IPS-15b (cell line): ENCODE measurements around the gene ZNF462.
"Not testable (repeated sequence)": the region's sequence is repeated elsewhere in the genome, so short reads cannot be mapped to it uniquely, and the experiment has no call there.

Source experiments
- H3K27me3 ChIP-seq: one replicate; pipeline ENCODE4 v1.6.1; 2013; ENCODE audit warnings: low read length; ENCODE audit not compliant: control insufficient read depth, insufficient read depth
- H3K36me3 ChIP-seq: one replicate; pipeline ENCODE4 v1.6.1; 2013; ENCODE audit warnings: low read length; ENCODE audit not compliant: control insufficient read depth, insufficient read depth
- H3K4me1 ChIP-seq: one replicate; pipeline ENCODE4 v1.6.1; 2013; ENCODE audit warnings: mild to moderate bottlenecking, low read length; ENCODE audit not compliant: control insufficient read depth, insufficient read depth
- H3K4me3 ChIP-seq: one replicate; pipeline ENCODE4 v1.5.1; 2013; ENCODE audit warnings: low read depth, low read length
- H3K9ac ChIP-seq: one replicate; pipeline ENCODE4 v1.6.1; 2013; ENCODE audit warnings: low read depth, mild to moderate bottlenecking, low read length
- H3K9me3 ChIP-seq: one replicate; pipeline ENCODE4 v1.6.1; 2013; ENCODE audit warnings: mild to moderate bottlenecking, low read length; ENCODE audit not compliant: control insufficient read depth, insufficient read depth

ZNF462 gene

GRCh38 chr9:106972082-106972481, 109.1 kb downstream of the ZNF462 start:
- no peaks in the 10 kb centered on the region for H3K9me3 ChIP-seq
- H3K27me3 ChIP-seq = no peaks in the 10 kb centered on the region
- H3K4me1 ChIP-seq = peaks cover 16% of the 10 kb centered on the region
- peaks cover 40% of the 10 kb centered on the region for H3K36me3 ChIP-seq
- H3K4me3 ChIP-seq = no peak overlapping the region
- H3K9ac ChIP-seq = no peak overlapping the region

- Histone ChIP-seq H3K4me1 (peaks cover 15% of the 10 kb centered on the region), H3K9me3 (no peaks in the 10 kb centered on the region), H3K27me3 (no peaks in the 10 kb centered on the region), H3K36me3 (peaks cover 46% of the 10 kb centered on the region), H3K9ac (no peak overlapping the region), H3K4me3 (no peak overlapping the region)
Measured at GRCh38 chr9:106974341-106974740, 111.4 kb downstream of the ZNF462 start.

GRCh38 chr9:106976772-106977171, 113.8 kb downstream of the ZNF462 start:
- Histone ChIP-seq H3K4me3 (no peak overlapping the region), H3K9me3 (no peaks in the 10 kb centered on the region), H3K9ac (no peak overlapping the region), H3K4me1 (no peaks in the 10 kb centered on the region), H3K27me3 (no peaks in the 10 kb centered on the region), H3K36me3 (peaks cover 51% of the 10 kb centered on the region)

GRCh38 chr9:106980551-106981101, 117.7 kb downstream of the ZNF462 start:
- Histone ChIP-seq H3K9me3 (no peaks in the 10 kb centered on the region), H3K36me3 (peaks cover 45% of the 10 kb centered on the region)

GRCh38 chr9:106981396-106982287, 118.7 kb downstream of the ZNF462 start:
- H3K36me3 ChIP-seq = peaks cover 43% of the 10 kb centered on the region

More at GRCh38 chr9:106980551-106981101, 117.7 kb downstream of the ZNF462 start:
- Histone ChIP-seq H3K4me3 (no peak overlapping the region), H3K4me1 (no peaks in the 10 kb centered on the region), H3K27me3 (no peaks in the 10 kb centered on the region), H3K9ac (no peak overlapping the region)

GRCh38 chr9:106982636-106983035, 119.7 kb downstream of the ZNF462 start:
- H3K27me3 ChIP-seq = no peaks in the 10 kb centered on the region
- no peaks in the 10 kb centered on the region for H3K9me3 ChIP-seq
- H3K4me1 ChIP-seq = no peaks in the 10 kb centered on the region
- peaks cover 33% of the 10 kb centered on the region for H3K36me3 ChIP-seq
- H3K4me3 ChIP-seq = no peak overlapping the region
- H3K9ac ChIP-seq = no peak overlapping the region

More at GRCh38 chr9:106981396-106982287, 118.7 kb downstream of the ZNF462 start:
- H3K4me3 ChIP-seq = no peak overlapping the region
- H3K9me3 ChIP-seq = no peaks in the 10 kb centered on the region
- no peaks in the 10 kb centered on the region for H3K4me1 ChIP-seq
- no peak overlapping the region for H3K9ac ChIP-seq
- no peaks in the 10 kb centered on the region for H3K27me3 ChIP-seq

GRCh38 chr9:106983346-106983745, 120.4 kb downstream of the ZNF462 start:
- Histone ChIP-seq H3K4me3 (no peak overlapping the region), H3K27me3 (no peaks in the 10 kb centered on the region)

GRCh38 chr9:106989904-106990303, 126.9 kb downstream of the ZNF462 start:
- not testable (repeated sequence) for H3K9ac ChIP-seq, H3K9me3 ChIP-seq, H3K27me3 ChIP-seq, H3K4me1 ChIP-seq, H3K4me3 ChIP-seq, H3K36me3 ChIP-seq

More at GRCh38 chr9:106983346-106983745, 120.4 kb downstream of the ZNF462 start:
- no peaks in the 10 kb centered on the region for H3K9me3 ChIP-seq
- H3K9ac ChIP-seq = no peak overlapping the region
- no peaks in the 10 kb centered on the region for H3K4me1 ChIP-seq
- H3K36me3 ChIP-seq = peaks cover 34% of the 10 kb centered on the region

- Histone ChIP-seq H3K36me3 (peaks cover 4% of the 10 kb centered on the region), H3K27me3 (no peaks in the 10 kb centered on the region), H3K9ac (no peak overlapping the region), H3K4me1 (no peaks in the 10 kb centered on the region), H3K4me3 (no peak overlapping the region), H3K9me3 (no peaks in the 10 kb centered on the region)
Measured at GRCh38 chr9:106992186-106992585, 129.2 kb downstream of the ZNF462 start.

GRCh38 chr9:106993603-106994002, 130.6 kb downstream of the ZNF462 start:
- no peaks in the 10 kb centered on the region for H3K36me3 ChIP-seq

GRCh38 chr9:106994463-106994862, 131.5 kb downstream of the ZNF462 start:
- no peak overlapping the region for H3K9ac ChIP-seq
- no peaks in the 10 kb centered on the region for H3K4me1 ChIP-seq
- H3K4me3 ChIP-seq = no peak overlapping the region
- H3K9me3 ChIP-seq = no peaks in the 10 kb centered on the region
- no peaks in the 10 kb centered on the region for H3K36me3 ChIP-seq
- no peaks in the 10 kb centered on the region for H3K27me3 ChIP-seq

More at GRCh38 chr9:106993603-106994002, 130.6 kb downstream of the ZNF462 start:
- Histone ChIP-seq H3K9ac (no peak overlapping the region), H3K9me3 (no peaks in the 10 kb centered on the region), H3K27me3 (no peaks in the 10 kb centered on the region), H3K4me3 (no peak overlapping the region), H3K4me1 (no peaks in the 10 kb centered on the region)

GRCh38 chr9:107000218-107000617, 137.3 kb downstream of the ZNF462 start:
- no peaks in the 10 kb centered on the region for H3K4me1 ChIP-seq
- H3K27me3 ChIP-seq = no peaks in the 10 kb centered on the region
- H3K4me3 ChIP-seq = no peak overlapping the region
- no peaks in the 10 kb centered on the region for H3K9me3 ChIP-seq
- H3K36me3 ChIP-seq = no peaks in the 10 kb centered on the region
- H3K9ac ChIP-seq = no peak overlapping the region
